Stimulated activated CD8-positive, alpha-beta memory T cell treated with anti-CD3 and anti-CD28 coated beads, Interleukin-4, amount 100 ng/mL, for 4 hours (primary cell): Measurements from ENCODE around the gene PCDHA4.
"Not testable (repeated sequence)": the region's sequence is repeated elsewhere in the genome, so short reads cannot be mapped to it uniquely, and the experiment has no call there.

ENCODE experiments used
- DNase-seq, 2 donors: peaks; one replicate each; pipeline ENCODE4 v3.0.0-alpha.2; 2020; ENCODE audit warnings: low read depth in 2 of 2, low spot score in 1 of 2

Gene PCDHA4

GRCh38 chr5:140806834-140807775 lies at the start of gene PCDHA4:
TSS of gene PCDHA4 (plus strand) at chr5:140807068.
- DNase-seq = no peak

DNA sequence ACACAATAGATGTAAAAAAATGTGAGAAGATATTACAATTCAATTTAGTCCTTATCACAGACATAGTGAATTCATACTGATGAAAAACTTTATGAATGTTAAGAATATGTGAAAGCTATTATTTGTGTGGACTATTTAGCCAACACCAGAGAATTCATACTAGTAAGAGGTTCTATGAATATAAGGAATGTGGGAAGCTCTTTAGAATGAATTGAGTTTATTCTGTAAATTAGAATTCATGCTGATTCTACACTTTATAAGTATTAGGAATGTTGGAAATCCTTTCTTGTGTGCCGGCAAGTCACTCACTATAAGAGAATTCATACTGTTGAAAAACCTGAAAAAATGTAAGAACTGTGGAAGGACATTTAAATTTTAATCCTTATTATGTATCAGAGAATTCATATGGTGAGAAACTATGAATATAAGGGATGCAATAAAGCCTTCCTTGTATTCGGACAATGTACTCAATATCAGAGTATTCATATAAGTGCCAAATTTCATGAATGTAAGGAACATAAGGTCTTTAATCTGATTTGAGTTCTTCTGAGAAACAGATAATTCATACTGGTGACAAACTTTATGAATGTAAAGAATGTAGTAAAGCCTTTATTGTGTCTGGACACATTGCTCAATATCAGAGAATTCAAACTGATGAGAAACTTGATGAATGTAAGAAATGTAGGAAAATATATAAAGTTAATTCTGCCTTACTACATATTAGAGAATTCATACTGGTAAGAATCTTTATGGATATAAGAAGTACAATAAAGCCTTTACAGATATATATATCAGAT lies 42.5 kb upstream of the PCDHA4 start:
- DNase-seq = no peak

DNA sequence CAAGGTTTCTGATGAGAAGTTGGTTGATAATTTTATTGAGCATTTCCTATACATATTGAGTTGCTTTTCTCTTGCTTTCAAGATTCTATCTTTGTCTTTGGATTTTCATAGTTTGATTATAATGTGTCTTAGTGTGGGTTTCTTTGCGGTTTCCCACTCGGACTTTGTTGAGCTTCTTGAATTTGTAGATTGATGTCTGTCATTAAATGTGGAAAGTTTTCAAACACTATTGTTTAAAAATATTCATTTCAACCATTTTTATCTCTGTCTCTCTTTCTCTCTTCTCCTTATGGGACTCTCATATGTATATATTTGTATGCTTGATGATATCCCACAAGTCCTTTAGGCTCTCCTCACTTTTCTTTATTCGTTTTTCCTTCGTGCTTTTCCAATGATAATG lies 39.4 kb upstream of the PCDHA4 start:
- DNase-seq = no peak

DNA sequence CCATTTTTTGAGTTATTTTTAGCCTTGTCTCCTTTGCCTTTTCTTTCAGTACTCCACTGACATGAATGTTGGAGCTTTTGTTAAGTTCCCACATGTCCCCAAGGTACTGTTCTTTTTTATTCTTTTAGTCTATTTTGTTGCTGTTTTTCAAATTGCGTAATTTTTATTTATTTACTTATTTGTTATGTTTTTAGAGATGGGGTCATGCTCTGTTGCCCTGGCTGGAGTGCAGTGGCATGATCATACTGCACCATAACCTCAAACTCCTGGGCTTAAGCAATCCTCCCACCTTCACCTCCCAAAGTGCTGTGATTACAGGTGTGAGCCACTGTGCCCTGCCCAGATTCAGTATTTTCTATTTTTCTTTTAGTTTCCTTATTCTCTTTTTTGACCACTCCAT lies 26.4 kb upstream of the PCDHA4 start:
- no peak for DNase-seq

GRCh38 chr5:140785905-140786686 lies 20.8 kb upstream of the PCDHA4 start, which contains the start of gene PCDHA1:
TSS of gene PCDHA1 (plus strand) at chr5:140786140.
- no peak for DNase-seq

DNA sequence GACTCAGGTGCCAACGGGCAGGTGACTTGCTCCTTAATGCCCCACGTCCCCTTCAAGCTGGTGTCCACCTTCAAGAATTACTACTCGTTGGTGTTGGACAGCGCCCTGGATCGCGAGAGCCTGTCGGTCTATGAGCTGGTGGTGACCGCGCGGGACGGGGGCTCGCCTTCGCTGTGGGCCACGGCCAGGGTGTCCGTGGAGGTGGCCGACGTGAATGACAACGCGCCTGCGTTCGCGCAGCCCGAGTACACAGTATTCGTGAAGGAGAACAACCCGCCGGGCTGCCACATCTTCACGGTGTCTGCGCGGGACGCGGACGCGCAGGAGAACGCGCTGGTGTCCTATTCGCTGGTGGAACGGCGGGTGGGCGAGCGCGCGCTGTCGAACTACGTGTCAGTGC lies 19.4 kb upstream of the PCDHA4 start:
- not testable (repeated sequence) for DNase-seq

DNA sequence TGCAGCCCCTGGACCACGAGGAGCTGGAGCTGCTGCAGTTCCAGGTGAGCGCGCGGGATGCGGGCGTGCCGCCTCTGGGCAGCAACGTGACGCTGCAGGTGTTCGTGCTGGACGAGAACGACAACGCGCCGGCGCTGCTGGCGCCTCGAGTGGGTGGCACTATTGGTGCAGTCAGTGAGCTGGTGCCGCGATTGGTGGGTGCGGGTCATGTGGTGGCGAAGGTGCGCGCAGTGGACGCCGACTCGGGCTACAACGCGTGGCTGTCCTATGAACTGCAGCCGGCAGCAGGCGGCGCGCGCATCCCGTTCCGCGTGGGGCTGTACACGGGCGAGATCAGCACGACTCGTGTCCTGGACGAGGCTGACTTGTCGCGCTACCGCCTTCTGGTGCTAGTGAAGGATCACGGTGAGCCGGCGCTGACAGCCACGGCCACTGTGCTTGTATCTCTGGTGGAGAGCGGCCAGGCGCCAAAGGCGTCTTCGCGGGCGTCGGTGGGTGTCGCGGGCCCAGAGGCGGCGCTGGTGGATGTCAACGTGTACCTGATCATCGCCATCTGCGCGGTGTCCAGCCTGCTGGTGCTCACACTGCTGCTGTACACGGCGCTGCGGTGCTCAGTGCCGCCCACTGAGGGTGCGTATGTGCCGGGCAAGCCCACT lies 18.9 kb upstream of the PCDHA4 start:
- DNase-seq = not testable (repeated sequence)

DNA sequence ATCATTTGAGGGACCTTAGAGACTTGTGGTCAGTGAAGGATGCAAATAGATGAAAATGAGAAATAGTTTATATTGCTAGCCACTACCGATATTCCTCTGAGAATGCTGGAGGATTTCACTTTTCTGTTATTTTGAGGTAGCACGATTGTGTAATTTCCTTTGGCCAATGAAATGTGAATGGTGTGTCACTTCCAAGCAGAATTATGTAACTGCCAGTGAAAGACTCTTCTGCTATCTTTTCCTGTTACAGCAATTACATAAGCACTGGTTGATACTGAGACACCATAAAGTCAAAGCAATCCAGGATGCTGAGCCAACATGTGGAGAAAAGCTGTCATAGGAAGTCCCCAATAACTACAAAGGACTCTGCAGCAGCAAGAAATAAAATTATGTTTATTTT lies 15.8 kb upstream of the PCDHA4 start:
- no peak for DNase-seq

DNA sequence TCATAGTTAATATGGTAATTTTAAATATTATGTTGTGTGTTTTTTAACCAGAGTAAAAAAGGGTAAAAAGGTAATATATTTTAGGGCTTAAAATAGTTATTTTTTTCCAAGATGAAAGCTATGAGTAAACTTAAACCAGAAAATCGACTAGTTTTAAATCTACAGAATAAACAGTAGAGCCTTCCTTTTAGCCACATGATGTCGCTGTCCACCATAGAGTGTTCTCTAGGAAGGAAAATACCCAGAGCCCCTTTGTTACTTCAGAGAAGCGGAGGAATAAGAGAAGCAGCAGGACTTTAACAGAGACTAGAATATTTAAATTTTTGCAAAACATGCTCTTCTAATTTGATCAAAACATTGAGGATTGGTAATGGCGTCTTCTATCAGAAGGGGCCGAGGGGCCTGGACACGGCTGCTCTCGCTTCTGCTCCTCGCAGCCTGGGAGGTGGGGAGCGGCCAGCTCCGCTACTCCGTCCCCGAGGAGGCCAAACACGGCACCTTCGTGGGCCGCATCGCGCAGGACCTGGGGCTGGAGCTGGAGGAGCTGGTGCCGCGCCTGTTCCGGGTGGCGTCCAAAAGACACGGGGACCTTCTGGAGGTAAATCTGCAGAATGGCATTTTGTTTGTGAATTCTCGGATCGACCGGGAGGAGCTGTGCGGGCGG lies 12.1 kb upstream of the PCDHA4 start, which contains the start of gene PCDHA2:
TSS of gene PCDHA2 (plus strand) at position 258 of the 664 bp plus-strand sequence.
- DNase-seq = no peak

GRCh38 chr5:140795259-140795641 lies 11.6 kb upstream of the PCDHA4 start:
- DNase-seq = no peak

GRCh38 chr5:140796072-140796717 lies 10.7 kb upstream of the PCDHA4 start:
- not testable (repeated sequence) for DNase-seq

DNA sequence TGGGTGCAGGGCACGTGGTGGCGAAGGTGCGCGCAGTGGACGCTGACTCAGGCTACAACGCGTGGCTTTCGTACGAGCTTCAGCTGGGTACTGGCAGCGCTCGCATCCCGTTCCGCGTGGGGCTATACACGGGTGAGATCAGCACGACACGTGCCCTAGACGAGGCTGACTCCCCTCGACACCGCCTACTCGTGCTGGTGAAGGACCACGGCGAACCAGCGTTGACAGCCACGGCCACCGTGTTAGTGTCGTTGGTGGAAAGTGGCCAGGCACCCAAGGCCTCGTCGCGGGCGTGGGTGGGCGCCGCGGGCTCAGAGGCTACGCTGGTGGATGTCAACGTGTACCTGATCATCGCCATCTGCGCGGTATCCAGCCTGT lies 10.2 kb upstream of the PCDHA4 start:
- no peak for DNase-seq

DNA sequence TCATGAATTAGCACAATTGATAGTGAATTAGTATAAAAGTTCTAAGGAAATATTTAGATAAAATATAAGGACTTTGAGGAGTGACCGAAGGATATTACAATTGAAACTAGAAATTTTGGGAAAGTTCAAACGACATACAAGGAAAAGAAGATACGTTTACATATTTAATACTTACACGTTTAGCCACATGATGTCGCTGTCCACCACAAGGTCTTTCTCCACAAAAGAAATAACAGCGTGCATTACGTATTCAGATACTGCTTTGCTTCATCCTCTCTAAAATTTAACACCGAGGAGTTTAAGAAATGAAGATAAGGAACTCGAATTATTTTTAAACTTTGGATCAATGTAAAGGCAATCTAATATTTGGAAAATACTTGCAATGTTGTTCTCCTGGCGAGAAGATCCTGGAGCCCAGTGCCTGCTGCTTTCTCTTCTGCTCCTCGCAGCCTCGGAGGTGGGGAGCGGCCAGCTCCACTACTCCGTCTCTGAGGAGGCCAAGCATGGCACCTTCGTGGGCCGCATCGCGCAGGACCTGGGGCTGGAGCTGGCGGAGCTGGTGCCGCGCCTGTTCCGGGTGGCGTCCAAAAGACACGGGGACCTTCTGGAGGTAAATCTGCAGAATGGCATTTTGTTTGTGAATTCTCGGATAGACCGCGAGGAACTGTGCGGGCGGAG lies 5.9 kb upstream of the PCDHA4 start, which contains the start of gene PCDHA3:
TSS of gene PCDHA3 (plus strand) at position 242 of the 678 bp plus-strand sequence.
- no peak for DNase-seq

DNA sequence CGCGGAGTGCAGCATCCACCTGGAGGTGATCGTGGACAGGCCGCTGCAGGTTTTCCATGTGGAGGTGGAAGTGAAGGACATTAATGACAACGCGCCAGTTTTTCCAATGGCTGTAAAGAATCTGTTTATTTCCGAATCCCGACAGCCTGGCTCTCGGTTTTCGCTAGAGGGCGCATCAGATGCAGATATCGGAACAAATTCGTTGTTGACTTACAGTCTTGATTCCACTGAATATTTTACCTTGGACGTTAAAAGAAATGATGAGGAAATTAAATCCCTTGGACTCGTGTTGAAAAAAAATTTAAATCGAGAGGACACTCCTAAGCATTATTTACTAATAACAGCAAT lies 5.4 kb upstream of the PCDHA4 start:
- no peak for DNase-seq

GRCh38 chr5:140802381-140802780 lies 4.5 kb upstream of the PCDHA4 start:
- not testable (repeated sequence) for DNase-seq

- no peak for DNase-seq
Measured at GRCh38 chr5:140802781-140803271, 4.0 kb upstream of the PCDHA4 start.

- not testable (repeated sequence) for DNase-seq
Measured at GRCh38 chr5:140808241-140808888, 1.5 kb downstream of the PCDHA4 start.

GRCh38 chr5:140808889-140809291 lies 2.0 kb downstream of the PCDHA4 start:
- DNase-seq = no peak
